Spleen (tissue), 11 donors: Measurements from ENCODE around the gene TMC5. TPM values are rescaled to one million over a fixed set of nuclear protein-coding genes. Genes with fewer than 3 reads are reported as not detected.

Source experiments
- DNase-seq: peaks from one replicate; pipeline ENCODE4 v3.0.0-alpha.2; 2020
- H3K27ac ChIP-seq, 8 donors: fragments of 200-600 bp; sonication (generic) in 7 of 8; 1 replicate in 4 of 8; 2 replicates in 4 of 8; pipeline versions ENCODE4 v1.5.0 to v1.8.0; 2016 to 2021; ENCODE audit warnings: inconsistent platforms in 4 of 8, mild to moderate bottlenecking in 4 of 8, moderate library complexity in 1 of 8
- H3K27me3 ChIP-seq, 7 donors: fragments of 200-600 bp; sonication (generic) in 6 of 7; replicated peaks in 1 of 7; 1 replicate in 4 of 7; 2 replicates in 3 of 7; pipeline versions ENCODE4 v1.5.0 to v1.8.0; 2016 to 2021; ENCODE audit warnings: inconsistent platforms in 3 of 7, mild to moderate bottlenecking in 1 of 7
- H3K36me3 ChIP-seq, 6 donors: fragments of 200-600 bp; sonication (generic) in 5 of 6; 1 replicate in 4 of 6; 2 replicates in 2 of 6; pipeline versions ENCODE4 v1.5.0 to v1.8.0; 2016 to 2021; ENCODE audit warnings: inconsistent platforms in 2 of 6
- H3K4me1 ChIP-seq, 6 donors: fragments of 200-600 bp; sonication (generic) in 5 of 6; 1 replicate in 3 of 6; 2 replicates in 3 of 6; pipeline versions ENCODE4 v1.5.0 to v1.8.0; 2016 to 2021; ENCODE audit warnings: inconsistent platforms in 3 of 6
- H3K4me3 ChIP-seq, 8 donors: fragments of 200-600 bp; sonication (generic) in 7 of 8; 1 replicate in 4 of 8; 2 replicates in 4 of 8; pipeline versions ENCODE4 v1.5.0 to v1.8.0; 2016 to 2021; ENCODE audit warnings: inconsistent platforms in 4 of 8, mild to moderate bottlenecking in 4 of 8, moderate library complexity in 2 of 8
- H3K9me3 ChIP-seq, 8 donors: fragments of 200-600 bp; sonication (generic) in 7 of 8; 1 replicate in 4 of 8; 2 replicates in 4 of 8; pipeline versions ENCODE4 v1.5.0 to v1.8.0; 2016 to 2021; ENCODE audit warnings: inconsistent platforms in 4 of 8
- POLR2A ChIP-seq, 3 donors: fragments of 450-650 bp; IDR thresholded peaks; one replicate each; pipeline ENCODE4 v1.5.1; 2017; ENCODE audit warnings: antibody characterized with exemption in 3 of 3, mild to moderate bottlenecking in 1 of 3
- POLR2AphosphoS5 ChIP-seq, 3 donors: sonication (generic); formaldehyde crosslinking; IDR thresholded peaks; one replicate each; pipeline ENCODE4 v1.5.1; 2017; ENCODE audit warnings: antibody characterized with exemption in 3 of 3
- WGBS, 5 donors: extraction: QIAGEN DNeasy Blood & Tissue Kit in 3 of 5; methylation state at CpG; one replicate each; pipeline versions ENCODE4 v1.1.5 to v1.1.7; 2013 to 2018; 5-methylcytosine and 5-hydroxymethylcytosine counted together
- intact Hi-C: fragments of 100-400 bp; cut with DNase I; formaldehyde crosslinking; loops from one replicate; pipeline ENCODE4 v1.15.0; 2023; ENCODE audit warnings: low total_unique reads
- polyA plus RNA-seq, 3 donors: library from polyadenylated mRNA; stranded (reverse); fragments of 200-250 nt; gene quantifications; one replicate each; pipeline ENCODE4 v1.2.1, GENCODE V29; 2013
- total RNA-seq, 7 donors: library from RNA; depleted of rRNA in 3 of 7; stranded (reverse); fragments of >200 nt in 3 of 7; fragmentation: NEBNext Ultra II Directional in 4 of 7; extraction: Animal tissue kit (Norgen Biotek cat#: 25700) in 4 of 7; gene quantifications; one replicate each; pipeline versions ENCODE4 v1.1.0 to v1.2.1, GENCODE V29; 2016 to 2021
- TF ChIP-seq, protein P1 (sequence below), 11 experiments: fragments of 200-600 bp in 7 of 11; fragments of 450-650 bp in 4 of 11; sonication (generic) in 4 of 11; IDR thresholded peaks in 8 of 11; conservative IDR thresholded peaks in 3 of 11; 1 replicate in 7 of 11; 2 replicates in 4 of 11; pipeline versions ENCODE4 v1.4.0 to v1.8.0; 2016 to 2021; ENCODE audit warnings: antibody characterized with exemption in 11 of 11, inconsistent platforms in 4 of 11, mild to moderate bottlenecking in 1 of 11
- donor health status: healthy with polysubstance abuse.
- donor health status: DM: no; HTN: no; CAD: no; lungs with moderate emphysema.
- donor health status: DM: no; HTN: no; CAD: no.
- donor health status: Bipolar disorder and iron deficiency.
- donor health status: healthy.
- donor health status: DM: no; HTN: no; CAD: no.
- donor health status: DM: yes; HTN: yes; CAD: no.

The TMC5 gene
- total and polyA plus RNA-seq, 10 donors: 0.05 to 0.30 (median 0.16) TPM; not detected in 4

DNA sequence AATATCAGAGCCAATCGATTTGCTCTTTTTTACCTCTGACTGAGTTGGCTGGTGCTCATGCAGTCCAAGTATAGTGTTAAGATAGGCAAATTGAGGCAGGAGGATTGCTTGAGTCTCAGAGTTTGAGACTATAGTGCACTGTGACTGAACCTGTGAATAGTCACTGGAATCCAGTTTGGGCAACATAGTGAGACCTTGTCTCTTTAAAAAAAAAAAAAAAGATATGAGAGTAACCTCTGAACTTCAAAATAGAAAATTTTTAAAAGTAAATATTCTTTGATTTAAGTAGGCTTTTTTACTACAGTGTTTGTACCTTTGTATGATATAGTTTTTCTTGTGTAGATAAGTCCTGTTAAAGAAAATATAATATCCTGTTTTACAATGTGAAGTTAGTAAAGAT lies 109.5 kb downstream of the TMC5 start:
- TF ChIP-seq, protein P1, sequence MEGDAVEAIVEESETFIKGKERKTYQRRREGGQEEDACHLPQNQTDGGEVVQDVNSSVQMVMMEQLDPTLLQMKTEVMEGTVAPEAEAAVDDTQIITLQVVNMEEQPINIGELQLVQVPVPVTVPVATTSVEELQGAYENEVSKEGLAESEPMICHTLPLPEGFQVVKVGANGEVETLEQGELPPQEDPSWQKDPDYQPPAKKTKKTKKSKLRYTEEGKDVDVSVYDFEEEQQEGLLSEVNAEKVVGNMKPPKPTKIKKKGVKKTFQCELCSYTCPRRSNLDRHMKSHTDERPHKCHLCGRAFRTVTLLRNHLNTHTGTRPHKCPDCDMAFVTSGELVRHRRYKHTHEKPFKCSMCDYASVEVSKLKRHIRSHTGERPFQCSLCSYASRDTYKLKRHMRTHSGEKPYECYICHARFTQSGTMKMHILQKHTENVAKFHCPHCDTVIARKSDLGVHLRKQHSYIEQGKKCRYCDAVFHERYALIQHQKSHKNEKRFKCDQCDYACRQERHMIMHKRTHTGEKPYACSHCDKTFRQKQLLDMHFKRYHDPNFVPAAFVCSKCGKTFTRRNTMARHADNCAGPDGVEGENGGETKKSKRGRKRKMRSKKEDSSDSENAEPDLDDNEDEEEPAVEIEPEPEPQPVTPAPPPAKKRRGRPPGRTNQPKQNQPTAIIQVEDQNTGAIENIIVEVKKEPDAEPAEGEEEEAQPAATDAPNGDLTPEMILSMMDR (IDR thresholded peaks at IDR 0.05 in 8 of 11, conservative IDR thresholded peaks at IDR 0.05 in 3 of 11): no peak
- TF ChIP-seq POLR2A (IDR thresholded peaks at IDR 0.05): no peak
- no peak for TF ChIP-seq POLR2AphosphoS5 (IDR thresholded peaks at IDR 0.05)
- DNase-seq: no peak

DNA sequence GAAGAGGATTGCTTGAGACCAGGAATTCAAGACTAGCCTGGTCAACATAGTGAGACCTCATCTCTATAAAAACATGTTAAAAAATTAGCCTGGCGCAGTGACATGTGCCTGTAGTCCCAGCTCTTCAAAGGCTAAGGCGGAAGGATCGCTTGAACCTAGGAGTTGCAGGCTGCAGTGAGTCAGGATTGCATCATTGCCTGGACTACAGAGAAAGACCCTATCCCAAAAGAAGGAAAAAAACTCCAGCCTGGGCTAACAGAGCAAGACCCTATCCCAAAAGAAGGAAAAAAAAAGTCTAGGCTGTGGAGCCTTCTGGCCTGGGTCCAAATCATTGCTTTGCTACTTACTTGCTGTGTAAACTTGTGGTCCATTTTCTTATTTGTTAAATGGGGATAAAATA lies 111.0 kb downstream of the TMC5 start:
- H3K4me1 ChIP-seq: peaks cover 0 to 29% (median 18%) of the 10 kb centered on the region in 6 donors
- 96 to 100% (median 99%) methylated on average over 3 of the region's 3 CpGs for WGBS, 5 donors
- intact Hi-C loops: no loop called here

More for the DNA sequence above, 109.5 kb downstream of the TMC5 start:
- WGBS, 5 donors: 86 to 100% (median 96%) methylated on average over 1 of the region's 1 CpG
- Histone ChIP-seq H3K27me3 (no peaks in the 10 kb centered on the region), H3K27ac (no peak overlapping the region), H3K9me3 (no peaks in the 10 kb centered on the region), H3K4me1 (peaks cover 0 to 44% (median 31%) of the 10 kb centered on the region in 6 donors), H3K36me3 (peaks cover 0 to 45% (median 11%) of the 10 kb centered on the region in 6 donors), H3K4me3 (no peak overlapping the region)
- intact Hi-C loops: no loop called here

DNA sequence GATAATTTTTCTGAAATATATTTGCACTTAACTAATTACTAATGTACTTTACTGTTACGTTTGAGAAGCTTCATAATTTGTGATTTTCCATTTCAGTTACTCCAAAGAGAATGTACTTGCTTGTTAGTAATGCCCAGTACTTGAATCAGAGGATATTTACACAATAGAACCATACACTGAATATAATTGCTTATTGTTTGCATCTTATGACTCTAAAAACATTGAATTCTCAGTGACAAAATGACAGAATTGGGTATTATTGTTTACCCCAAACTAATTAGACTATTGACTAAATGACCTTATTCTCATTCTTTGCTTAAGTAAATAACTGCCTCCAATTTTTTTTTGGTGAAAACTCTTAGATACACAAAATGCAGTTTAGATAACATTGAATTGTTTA lies 114.9 kb downstream of the TMC5 start:
- Histone ChIP-seq H3K9me3 (no peaks in the 10 kb centered on the region), H3K36me3 (peaks cover 0 to 97% (median 26%) of the 10 kb centered on the region in 6 donors), H3K27ac (no peak overlapping the region), H3K4me3 (no peak overlapping the region), H3K4me1 (no peaks in the 10 kb centered on the region), H3K27me3 (no peaks in the 10 kb centered on the region)
- intact Hi-C loops: no loop called here
- no peak for DNase-seq
- no peak for TF ChIP-seq POLR2AphosphoS5 (IDR thresholded peaks at IDR 0.05)
- TF ChIP-seq POLR2A (IDR thresholded peaks at IDR 0.05): no peak
- TF ChIP-seq, protein P1 (IDR thresholded peaks at IDR 0.05 in 8 of 11, conservative IDR thresholded peaks at IDR 0.05 in 3 of 11): no peak
- 64 to 97% (median 86%) methylated on average over 1 of the region's 1 CpG for WGBS, 5 donors

More for the DNA sequence above, 111.0 kb downstream of the TMC5 start:
- no peak for DNase-seq
- Histone ChIP-seq H3K27ac (no peak overlapping the region), H3K36me3 (peaks cover 0 to 60% (median 14%) of the 10 kb centered on the region in 6 donors), H3K4me3 (no peak overlapping the region), H3K27me3 (no peaks in the 10 kb centered on the region), H3K9me3 (no peaks in the 10 kb centered on the region)
- TF ChIP-seq POLR2AphosphoS5 (IDR thresholded peaks at IDR 0.05) (no peak), POLR2A (IDR thresholded peaks at IDR 0.05) (no peak)
- TF ChIP-seq, protein P1 (IDR thresholded peaks at IDR 0.05 in 8 of 11, conservative IDR thresholded peaks at IDR 0.05 in 3 of 11): no peak

DNA sequence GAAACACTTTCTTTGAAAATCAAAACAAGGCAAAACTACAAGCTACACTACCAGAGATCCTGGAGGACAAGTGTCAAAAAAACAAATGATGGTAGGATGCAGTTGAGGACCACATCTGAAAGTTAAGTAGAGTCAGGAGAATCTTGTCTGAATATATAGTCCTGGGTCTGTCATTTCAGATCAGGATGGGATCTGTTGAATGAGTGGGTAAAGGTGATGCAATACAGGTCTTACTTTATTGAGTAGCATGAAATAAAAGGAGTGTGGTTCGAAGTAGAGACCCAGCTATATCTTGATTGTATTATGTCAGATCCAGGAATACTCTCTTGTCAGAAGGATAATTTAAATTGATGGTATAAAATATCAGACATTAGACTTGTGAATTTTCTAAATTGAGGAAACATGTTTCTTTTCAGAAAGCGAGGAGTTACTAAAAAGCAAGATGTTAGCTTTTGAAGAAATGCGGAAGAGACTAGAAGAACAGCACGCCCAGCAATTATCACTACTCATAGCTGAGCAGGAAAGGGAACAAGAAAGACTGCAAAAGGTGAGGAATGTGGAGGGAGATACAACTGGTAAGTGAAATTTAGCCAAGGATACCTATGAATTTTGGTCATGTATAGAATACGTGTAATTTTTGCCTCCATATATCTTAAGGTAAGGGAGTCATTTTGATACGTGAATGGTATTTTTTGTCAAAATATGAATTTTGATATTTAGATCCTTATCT lies 122.7 kb downstream of the TMC5 start:
- H3K27me3 ChIP-seq: no peaks in the 10 kb centered on the region
- no peaks in the 10 kb centered on the region for H3K4me1 ChIP-seq
- no peak overlapping the region for H3K4me3 ChIP-seq
- peaks cover 2 to 99% (median 51%) of the 10 kb centered on the region in 6 donors for H3K36me3 ChIP-seq
- WGBS, 5 donors: 93 to 99% (median 96%) methylated on average over 6 of the region's 6 CpGs
- no peak overlapping the region for H3K27ac ChIP-seq
- no peak for DNase-seq
- H3K9me3 ChIP-seq: peaks cover 0 to 6% (median 0%) of the 10 kb centered on the region in 8 donors
- intact Hi-C loops: no loop called here
- TF ChIP-seq, protein P1 (IDR thresholded peaks at IDR 0.05 in 8 of 11, conservative IDR thresholded peaks at IDR 0.05 in 3 of 11): no peak
- TF ChIP-seq POLR2A (IDR thresholded peaks at IDR 0.05): no peak
- no peak for TF ChIP-seq POLR2AphosphoS5 (IDR thresholded peaks at IDR 0.05)
